Measurements from ENCODE around the gene KYAT1. TPM values are rescaled to one million over a fixed set of nuclear protein-coding genes. Genes with fewer than 3 reads are reported as not detected.

The KYAT1 gene
- polyA plus RNA-seq, 2 of the 4 experiments (the other 2 are of a cell fraction), result 8.4 to 10.0 TPM

GRCh38 chr9:128899566-128900322 lies 18.0 kb upstream of the KYAT1 start:
- DNase-seq (ENCODE audit: low read depth in 1 of 2, low spot score in 1 of 2) (no peak), FAIRE-seq (no peak), ATAC-seq (peak; percentile 53 to 58)
- no peak for TF ChIP-seq EHMT2 (IDR thresholded peaks at IDR 0.05; ENCODE audit: low read depth)
- no peak for TF ChIP-seq MAX (IDR thresholded peaks at IDR 0.05)
- no peak for TF ChIP-seq BCL3 (IDR thresholded peaks at IDR 0.05)
- TF ChIP-seq RARB (CRISPR knock-in tag; IDR thresholded peaks at IDR 0.05), result no peak
- TF ChIP-seq RFX5 (IDR thresholded peaks at IDR 0.05), result no peak
- no peak for TF ChIP-seq HOXA7 (CRISPR knock-in tag; IDR thresholded peaks at IDR 0.05)
- no peak for TF ChIP-seq PHF8 (IDR thresholded peaks at IDR 0.05; ENCODE audit: borderline replicate concordance, low read depth)
- TF ChIP-seq FOXS1 (CRISPR knock-in tag; IDR thresholded peaks at IDR 0.05), result no peak
- TF ChIP-seq ZSCAN20 (CRISPR knock-in tag; IDR thresholded peaks at IDR 0.05), result no peak
- TF ChIP-seq HOXB5 (CRISPR knock-in tag; IDR thresholded peaks at IDR 0.05), result no peak
- TF ChIP-seq REST (IDR thresholded peaks at IDR 0.05), result no peak
- TF ChIP-seq ATOH8 (CRISPR knock-in tag; IDR thresholded peaks at IDR 0.05; ENCODE audit: low read depth), result no peak
- TF ChIP-seq EP300 (IDR thresholded peaks at IDR 0.05), result no peak
- TF ChIP-seq SMC3 (IDR thresholded peaks at IDR 0.05), result no peak
- TF ChIP-seq CHD4 (IDR thresholded peaks at IDR 0.05; ENCODE audit: borderline replicate concordance), result no peak
- TF ChIP-seq KDM1A (IDR thresholded peaks at IDR 0.05; ENCODE audit: low read depth), result no peak
- no peak for TF ChIP-seq JUN (IDR thresholded peaks at IDR 0.05)
- TF ChIP-seq CTCF (IDR thresholded peaks at IDR 0.05), result no peak
- TF ChIP-seq MAFK (IDR thresholded peaks at IDR 0.05; ENCODE audit: partially characterized antibody), result no peak
- WGBS (ENCODE audit: missing lambda C conversion rate), result 74% methylated on average over 6 of the region's 8 CpGs
- Histone ChIP-seq H3K4me1 (peaks cover 43% of the 10 kb centered on the region), H3K9me3 (no peaks in the 10 kb centered on the region), H3K4me2 (no peak overlapping the region), H3K4me3 (no peak overlapping the region), H3K27ac (peak overlapping the region; percentile 46 to 57; a peak in 4 of 6 replicates)
- ChIA-PET POLR2A (no interaction called here), CTCF (interaction anchor here (0.8 to 3.3 kb wide), 2 partner anchors 13 to 28 kb away, joined by 3 to 22 read pairs; no protein-coding TSS in a partner anchor)
